Spleen (tissue), 11 donors: Measurements from ENCODE around the gene SOX14. TPM values are rescaled to one million over a fixed set of nuclear protein-coding genes. Genes with fewer than 3 reads are reported as not detected.

Experiments
- DNase-seq: peaks from one replicate; pipeline ENCODE4 v3.0.0-alpha.2; 2020
- H3K27ac ChIP-seq, 8 donors: fragments of 200-600 bp; sonication (generic) in 7 of 8; 1 replicate in 4 of 8; 2 replicates in 4 of 8; pipeline versions ENCODE4 v1.5.0 to v1.8.0; 2016 to 2021; ENCODE audit warnings: inconsistent platforms in 4 of 8, mild to moderate bottlenecking in 4 of 8, moderate library complexity in 1 of 8
- H3K27me3 ChIP-seq, 7 donors: fragments of 200-600 bp; sonication (generic) in 6 of 7; replicated peaks in 1 of 7; 1 replicate in 4 of 7; 2 replicates in 3 of 7; pipeline versions ENCODE4 v1.5.0 to v1.8.0; 2016 to 2021; ENCODE audit warnings: inconsistent platforms in 3 of 7, mild to moderate bottlenecking in 1 of 7
- H3K36me3 ChIP-seq, 6 donors: fragments of 200-600 bp; sonication (generic) in 5 of 6; 1 replicate in 4 of 6; 2 replicates in 2 of 6; pipeline versions ENCODE4 v1.5.0 to v1.8.0; 2016 to 2021; ENCODE audit warnings: inconsistent platforms in 2 of 6
- H3K4me1 ChIP-seq, 6 donors: fragments of 200-600 bp; sonication (generic) in 5 of 6; 1 replicate in 3 of 6; 2 replicates in 3 of 6; pipeline versions ENCODE4 v1.5.0 to v1.8.0; 2016 to 2021; ENCODE audit warnings: inconsistent platforms in 3 of 6
- H3K4me3 ChIP-seq, 8 donors: fragments of 200-600 bp; sonication (generic) in 7 of 8; 1 replicate in 4 of 8; 2 replicates in 4 of 8; pipeline versions ENCODE4 v1.5.0 to v1.8.0; 2016 to 2021; ENCODE audit warnings: inconsistent platforms in 4 of 8, mild to moderate bottlenecking in 4 of 8, moderate library complexity in 2 of 8
- H3K9me3 ChIP-seq, 8 donors: fragments of 200-600 bp; sonication (generic) in 7 of 8; 1 replicate in 4 of 8; 2 replicates in 4 of 8; pipeline versions ENCODE4 v1.5.0 to v1.8.0; 2016 to 2021; ENCODE audit warnings: inconsistent platforms in 4 of 8
- CTCF ChIP-seq, 11 experiments: fragments of 200-600 bp in 7 of 11; fragments of 450-650 bp in 4 of 11; sonication (generic) in 4 of 11; IDR thresholded peaks in 8 of 11; conservative IDR thresholded peaks in 3 of 11; 1 replicate in 7 of 11; 2 replicates in 4 of 11; pipeline versions ENCODE4 v1.4.0 to v1.8.0; 2016 to 2021; ENCODE audit warnings: antibody characterized with exemption in 11 of 11, inconsistent platforms in 4 of 11, mild to moderate bottlenecking in 1 of 11
- POLR2A ChIP-seq, 3 donors: fragments of 450-650 bp; IDR thresholded peaks; one replicate each; pipeline ENCODE4 v1.5.1; 2017; ENCODE audit warnings: antibody characterized with exemption in 3 of 3, mild to moderate bottlenecking in 1 of 3
- POLR2AphosphoS5 ChIP-seq, 3 donors: sonication (generic); formaldehyde crosslinking; IDR thresholded peaks; one replicate each; pipeline ENCODE4 v1.5.1; 2017; ENCODE audit warnings: antibody characterized with exemption in 3 of 3
- WGBS, 5 donors: extraction: QIAGEN DNeasy Blood & Tissue Kit in 3 of 5; methylation state at CpG; one replicate each; pipeline versions ENCODE4 v1.1.5 to v1.1.7; 2013 to 2018; 5-methylcytosine and 5-hydroxymethylcytosine counted together
- intact Hi-C: fragments of 100-400 bp; cut with DNase I; formaldehyde crosslinking; loops from one replicate; pipeline ENCODE4 v1.15.0; 2023; ENCODE audit warnings: low total_unique reads
- polyA plus RNA-seq, 3 donors: library from polyadenylated mRNA; stranded (reverse); fragments of 200-250 nt; gene quantifications; one replicate each; pipeline ENCODE4 v1.2.1, GENCODE V29; 2013
- total RNA-seq, 7 donors: library from RNA; depleted of rRNA in 3 of 7; stranded (reverse); fragments of >200 nt in 3 of 7; fragmentation: NEBNext Ultra II Directional in 4 of 7; extraction: Animal tissue kit (Norgen Biotek cat#: 25700) in 4 of 7; gene quantifications; one replicate each; pipeline versions ENCODE4 v1.1.0 to v1.2.1, GENCODE V29; 2016 to 2021
- donor health status: healthy with polysubstance abuse.
- donor health status: DM: no; HTN: no; CAD: no; lungs with moderate emphysema.
- donor health status: DM: no; HTN: no; CAD: no.
- donor health status: Bipolar disorder and iron deficiency.
- donor health status: healthy.
- donor health status: DM: no; HTN: no; CAD: no.
- donor health status: DM: yes; HTN: yes; CAD: no.

The SOX14 gene
- total and polyA plus RNA-seq, 10 donors = not detected

- 3 to 8% (median 7%) methylated on average over 22 to 27 of the region's 27 CpGs for WGBS, 5 donors
- no peak for TF ChIP-seq CTCF (IDR thresholded peaks at IDR 0.05 in 8 of 11, conservative IDR thresholded peaks at IDR 0.05 in 3 of 11)
- TF ChIP-seq POLR2AphosphoS5 (IDR thresholded peaks at IDR 0.05) = no peak
- no peak for TF ChIP-seq POLR2A (IDR thresholded peaks at IDR 0.05)
- no peak for DNase-seq
These were observed 1.4 kb downstream of the SOX14 start for GRCh38 chr3:137765310-137766033.

GRCh38 chr3:137766041-137766875, 2.1 kb downstream of the SOX14 start:
- peaks cover 12 to 100% (median 99%) of the 10 kb centered on the region in 7 donors for H3K27me3 ChIP-seq
- H3K4me1 ChIP-seq = peaks cover 6 to 62% (median 35%) of the 10 kb centered on the region in 6 donors
- 5 to 10% (median 6%) methylated on average over 21 of the region's 21 CpGs for whole genome bisulfite sequencing, 5 donors

More at GRCh38 chr3:137765310-137766033, 1.4 kb downstream of the SOX14 start:
- intact Hi-C loops = no loop called here
- Histone ChIP-seq H3K36me3 (no peaks in the 10 kb centered on the region), H3K4me1 (peaks cover 6 to 54% (median 27%) of the 10 kb centered on the region in 6 donors), H3K27me3 (peaks cover 11 to 100% (median 99%) of the 10 kb centered on the region in 7 donors), H3K4me3 (no peak overlapping the region), H3K27ac (no peak overlapping the region), H3K9me3 (peaks cover 0 to 5% (median 0%) of the 10 kb centered on the region in 8 donors)

GRCh38 chr3:137766876-137767537, 2.9 kb downstream of the SOX14 start:
- Histone ChIP-seq H3K27ac (no peak overlapping the region), H3K27me3 (peaks cover 16 to 100% (median 99%) of the 10 kb centered on the region in 7 donors), H3K9me3 (peaks cover 0 to 5% (median 0%) of the 10 kb centered on the region in 8 donors), H3K36me3 (no peaks in the 10 kb centered on the region), H3K4me1 (peaks cover 12 to 69% (median 43%) of the 10 kb centered on the region in 6 donors), H3K4me3 (no peak overlapping the region)
- WGBS, 5 donors = 3 to 7% (median 4%) methylated on average over 22 of the region's 22 CpGs
- no peak for TF ChIP-seq CTCF (IDR thresholded peaks at IDR 0.05 in 8 of 11, conservative IDR thresholded peaks at IDR 0.05 in 3 of 11)
- TF ChIP-seq POLR2A (IDR thresholded peaks at IDR 0.05) = no peak
- no peak for TF ChIP-seq POLR2AphosphoS5 (IDR thresholded peaks at IDR 0.05)
- DNase-seq = no peak
- intact Hi-C loops = no loop called here

More at GRCh38 chr3:137766041-137766875, 2.1 kb downstream of the SOX14 start:
- H3K9me3 ChIP-seq = peaks cover 0 to 5% (median 0%) of the 10 kb centered on the region in 8 donors
- H3K27ac ChIP-seq = no peak overlapping the region
- no peaks in the 10 kb centered on the region for H3K36me3 ChIP-seq
- no peak for DNase-seq
- intact Hi-C loops = no loop called here
- no peak overlapping the region for H3K4me3 ChIP-seq
- TF ChIP-seq CTCF (IDR thresholded peaks at IDR 0.05 in 8 of 11, conservative IDR thresholded peaks at IDR 0.05 in 3 of 11) (no peak), POLR2A (IDR thresholded peaks at IDR 0.05) (no peak), POLR2AphosphoS5 (IDR thresholded peaks at IDR 0.05) (no peak)
